Measurements from ENCODE around the gene ADGRD2. TPM values are rescaled to one million over a fixed set of nuclear protein-coding genes. Genes with fewer than 3 reads are reported as not detected.

Gene ADGRD2
- total and polyA plus RNA-seq, 7 experiments from 2014 or later: not detected

DNA sequence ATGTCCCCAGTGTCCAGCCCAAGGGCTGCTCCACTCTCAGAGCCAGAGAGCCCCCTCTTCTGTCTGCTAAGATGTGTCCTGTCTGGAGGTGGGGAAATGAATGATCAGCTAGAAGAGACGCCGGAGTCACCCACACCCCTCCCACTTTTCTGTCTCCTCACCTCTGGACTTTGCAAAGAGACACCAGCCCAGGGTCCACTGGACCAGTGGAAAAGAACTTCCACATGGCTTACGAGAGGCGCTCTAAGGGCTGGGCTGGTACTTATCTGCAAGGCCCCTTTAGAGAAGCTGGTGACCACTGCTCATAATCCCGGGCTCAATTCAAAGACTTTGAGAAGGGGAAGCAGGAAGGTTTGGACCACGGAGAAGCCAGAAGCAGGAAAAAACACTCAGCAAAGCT, 47.8 kb downstream of the ADGRD2 start:
- no peak overlapping the region for H3K4me3 ChIP-seq (ENCODE audit: low read length)
- Mint-ChIP-seq H3K36me3 (no peaks in the 10 kb centered on the region), H3K27me3 (peaks cover 0 to 20% (median 8%) of the 10 kb centered on the region in 5 donors), H3K4me3 (peak overlapping the region in 1 of 10 donors; percentile 68), H3K27ac (peak overlapping the region in 2 of 9 donors; percentile 38 to 48), H3K9me3 (peaks cover 0 to 2% (median 0%) of the 10 kb centered on the region in 11 donors), H3K4me1 (peaks cover 4 to 34% (median 30%) of the 10 kb centered on the region in 7 donors)
- POLR2A ChIA-PET: no interaction called here
- DNase-seq (no peak), ATAC-seq (no peak)
- CTCF ChIA-PET: no interaction called here
- H3K36me3 ChIP-seq (ENCODE audit: control insufficient read depth in 2 of 3, insufficient read depth in 3 of 3, low read length in 3 of 3): no peaks in the 10 kb centered on the region
- H3K9me3 ChIP-seq (ENCODE audit: control insufficient read depth in 2 of 3, low read length in 3 of 3): no peaks in the 10 kb centered on the region
- no peak overlapping the region for H3K27ac ChIP-seq (ENCODE audit: low read depth, low read length)
- intact Hi-C loops (cut with micrococcal nuclease): no loop called here
- H3K27me3 ChIP-seq (ENCODE audit: control insufficient read depth in 2 of 2, insufficient read depth in 2 of 2, low read length in 2 of 2): no peaks in the 10 kb centered on the region
- H3K4me1 ChIP-seq (ENCODE audit: control insufficient read depth in 2 of 2, insufficient read depth in 2 of 2, low read length in 2 of 2): peaks cover 0 to 17% of the 10 kb centered on the region in 2 donors

DNA sequence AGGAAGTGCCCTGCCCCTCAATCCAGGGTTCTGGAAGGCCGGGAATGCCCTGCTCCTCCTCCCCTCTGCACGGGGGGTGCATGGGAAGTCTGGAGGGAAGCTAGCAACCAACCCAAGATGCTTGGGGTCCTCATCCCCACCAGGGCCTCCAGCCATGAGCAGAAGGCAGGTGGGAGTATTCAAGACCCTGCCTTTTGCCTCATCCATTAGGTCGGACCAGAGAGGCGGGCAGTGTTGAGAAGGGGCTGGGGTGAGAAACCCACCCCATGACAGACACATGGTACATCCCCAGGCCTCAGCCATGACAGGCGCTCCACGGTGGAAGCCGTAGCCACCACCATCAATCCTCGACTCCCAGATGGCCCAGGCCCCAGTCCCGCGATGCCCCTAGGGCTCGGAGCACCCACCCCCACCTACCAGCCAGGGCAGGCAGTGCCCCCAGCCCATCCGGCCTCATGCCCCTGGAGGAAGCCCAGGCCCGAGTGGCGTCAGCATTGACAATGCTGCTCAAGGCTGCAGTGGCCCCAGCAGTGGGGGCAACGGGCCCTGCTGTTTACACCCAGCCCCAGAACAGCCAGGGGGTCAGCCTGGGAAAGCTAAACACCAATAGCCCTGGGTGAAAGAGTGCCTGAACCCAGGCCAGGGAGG, 48.4 kb downstream of the ADGRD2 start:
- H3K4me1 ChIP-seq (ENCODE audit: control insufficient read depth in 2 of 2, insufficient read depth in 2 of 2, low read length in 2 of 2): peaks cover 0 to 17% of the 10 kb centered on the region in 2 donors
- peaks cover 0 to 2% (median 0%) of the 10 kb centered on the region in 11 donors for H3K9me3 Mint-ChIP-seq
- no peaks in the 10 kb centered on the region for H3K36me3 ChIP-seq (ENCODE audit: control insufficient read depth in 2 of 3, insufficient read depth in 3 of 3, low read length in 3 of 3)
- H3K27ac Mint-ChIP-seq: no peak overlapping the region
- ChIA-PET CTCF (no interaction called here), POLR2A (no interaction called here)
- H3K4me1 Mint-ChIP-seq: peaks cover 5 to 35% (median 31%) of the 10 kb centered on the region in 7 donors
- ATAC-seq (no peak), DNase-seq (no peak)
- no peaks in the 10 kb centered on the region for H3K27me3 ChIP-seq (ENCODE audit: control insufficient read depth in 2 of 2, insufficient read depth in 2 of 2, low read length in 2 of 2)
- intact Hi-C loops (cut with micrococcal nuclease): no loop called here
- peaks cover under 1 to 22% (median 9%) of the 10 kb centered on the region in 5 donors for H3K27me3 Mint-ChIP-seq
- no peaks in the 10 kb centered on the region for H3K36me3 Mint-ChIP-seq
- H3K4me3 ChIP-seq (ENCODE audit: low read length): no peak overlapping the region
- H3K9me3 ChIP-seq (ENCODE audit: control insufficient read depth in 2 of 3, low read length in 3 of 3): no peaks in the 10 kb centered on the region
- H3K27ac ChIP-seq (ENCODE audit: low read depth, low read length): no peak overlapping the region
- no peak overlapping the region for H3K4me3 Mint-ChIP-seq

DNA sequence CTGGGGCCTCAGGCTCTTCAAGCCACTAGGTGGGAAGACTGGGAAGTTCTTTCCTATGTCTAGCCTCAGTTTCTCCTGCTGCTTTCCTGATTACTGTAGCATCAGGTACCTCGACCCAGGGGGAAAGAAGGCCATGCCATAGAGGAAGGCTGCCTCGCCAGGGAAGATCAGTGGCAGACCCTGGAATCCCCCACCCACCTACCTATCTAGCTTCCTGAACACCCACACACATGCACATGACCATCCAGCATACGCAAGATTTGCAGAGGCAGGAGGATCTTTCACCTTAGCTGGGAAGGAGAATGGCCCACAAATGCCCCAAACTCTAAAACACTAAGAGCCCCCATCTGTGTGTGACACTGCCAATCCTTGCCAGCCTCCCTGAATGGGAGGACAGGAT, 49.0 kb downstream of the ADGRD2 start:
- Histone ChIP-seq H3K27ac (ENCODE audit: low read depth, low read length) (no peak overlapping the region), H3K27me3 (ENCODE audit: control insufficient read depth in 2 of 2, insufficient read depth in 2 of 2, low read length in 2 of 2) (peaks cover 0 to 5% of the 10 kb centered on the region in 2 donors), H3K4me1 (ENCODE audit: control insufficient read depth in 2 of 2, insufficient read depth in 2 of 2, low read length in 2 of 2) (peaks cover 0 to 17% of the 10 kb centered on the region in 2 donors), H3K36me3 (ENCODE audit: control insufficient read depth in 2 of 3, insufficient read depth in 3 of 3, low read length in 3 of 3) (no peaks in the 10 kb centered on the region), H3K9me3 (ENCODE audit: control insufficient read depth in 2 of 3, low read length in 3 of 3) (no peaks in the 10 kb centered on the region), H3K4me3 (ENCODE audit: low read length) (no peak overlapping the region)
- H3K27ac Mint-ChIP-seq: no peak overlapping the region
- ATAC-seq (no peak), DNase-seq (no peak)
- H3K36me3 Mint-ChIP-seq: peaks cover 0 to 5% (median 0%) of the 10 kb centered on the region in 5 donors
- intact Hi-C loops (cut with micrococcal nuclease): no loop called here
- H3K9me3 Mint-ChIP-seq: peaks cover 0 to 4% (median 0%) of the 10 kb centered on the region in 11 donors
- peaks cover 7 to 27% (median 15%) of the 10 kb centered on the region in 5 donors for H3K27me3 Mint-ChIP-seq
- ChIA-PET POLR2A (no interaction called here), CTCF (no interaction called here)
- H3K4me1 Mint-ChIP-seq: peaks cover 10 to 39% (median 35%) of the 10 kb centered on the region in 7 donors
- H3K4me3 Mint-ChIP-seq: no peak overlapping the region

DNA sequence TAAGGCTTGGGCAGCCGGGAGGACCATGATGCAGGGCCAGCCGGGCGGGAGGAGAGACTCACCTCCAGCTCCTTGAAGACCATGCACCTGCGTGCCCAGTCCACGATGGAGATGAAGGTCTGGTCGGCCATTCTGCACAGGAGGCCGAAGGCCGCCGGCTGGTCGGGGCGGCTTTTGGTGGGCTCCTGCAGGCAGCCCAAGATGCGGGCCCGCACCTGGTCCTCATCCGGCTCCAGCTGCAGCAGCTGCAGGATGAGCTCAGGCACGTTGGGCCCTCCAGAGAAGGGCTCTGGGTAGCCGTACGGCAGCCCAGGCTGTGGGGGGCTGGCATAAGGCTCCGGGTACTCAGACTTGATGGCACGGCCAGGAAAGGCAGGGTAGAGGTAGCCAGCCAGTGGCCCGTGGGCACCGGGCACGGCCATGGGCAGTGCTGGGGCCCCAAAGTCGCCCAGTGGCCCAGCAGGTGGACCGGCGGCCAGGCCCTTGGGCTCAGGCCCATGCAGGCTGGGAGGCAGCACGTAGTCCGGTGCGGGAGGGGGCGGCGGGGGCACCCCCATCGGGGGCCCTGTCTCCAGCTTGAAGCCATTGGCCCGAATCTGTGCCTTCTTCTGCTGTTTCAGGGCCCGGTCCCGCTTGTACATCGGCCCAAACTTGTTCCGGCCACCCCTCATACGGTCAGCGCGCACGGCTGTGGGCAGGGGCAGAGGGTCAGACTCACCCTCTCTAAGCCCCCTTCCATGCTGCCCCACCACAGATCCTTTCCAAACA, 50.0 kb downstream of the ADGRD2 start:
- Mint-ChIP-seq H3K4me1 (peaks cover 10 to 39% (median 31%) of the 10 kb centered on the region in 7 donors), H3K27me3 (peaks cover 9 to 29% (median 17%) of the 10 kb centered on the region in 5 donors), H3K27ac (no peak overlapping the region), H3K36me3 (peaks cover 0 to 5% (median 0%) of the 10 kb centered on the region in 5 donors), H3K4me3 (no peak overlapping the region), H3K9me3 (peaks cover 0 to 4% (median 0%) of the 10 kb centered on the region in 11 donors)
- ChIA-PET POLR2A (no interaction called here), CTCF (no interaction called here)
- H3K36me3 ChIP-seq (ENCODE audit: control insufficient read depth in 2 of 3, insufficient read depth in 3 of 3, low read length in 3 of 3): no peaks in the 10 kb centered on the region
- no peak for DNase-seq
- H3K27ac ChIP-seq (ENCODE audit: low read depth, low read length): no peak overlapping the region
- peaks cover 0 to 7% of the 10 kb centered on the region in 2 donors for H3K27me3 ChIP-seq (ENCODE audit: control insufficient read depth in 2 of 2, insufficient read depth in 2 of 2, low read length in 2 of 2)
- no peaks in the 10 kb centered on the region for H3K9me3 ChIP-seq (ENCODE audit: control insufficient read depth in 2 of 3, low read length in 3 of 3)
- H3K4me1 ChIP-seq (ENCODE audit: control insufficient read depth in 2 of 2, insufficient read depth in 2 of 2, low read length in 2 of 2): peaks cover 0 to 16% of the 10 kb centered on the region in 2 donors
- intact Hi-C loops (cut with micrococcal nuclease): no loop called here
- no peak overlapping the region for H3K4me3 ChIP-seq (ENCODE audit: low read length)
- ATAC-seq: no peak

DNA sequence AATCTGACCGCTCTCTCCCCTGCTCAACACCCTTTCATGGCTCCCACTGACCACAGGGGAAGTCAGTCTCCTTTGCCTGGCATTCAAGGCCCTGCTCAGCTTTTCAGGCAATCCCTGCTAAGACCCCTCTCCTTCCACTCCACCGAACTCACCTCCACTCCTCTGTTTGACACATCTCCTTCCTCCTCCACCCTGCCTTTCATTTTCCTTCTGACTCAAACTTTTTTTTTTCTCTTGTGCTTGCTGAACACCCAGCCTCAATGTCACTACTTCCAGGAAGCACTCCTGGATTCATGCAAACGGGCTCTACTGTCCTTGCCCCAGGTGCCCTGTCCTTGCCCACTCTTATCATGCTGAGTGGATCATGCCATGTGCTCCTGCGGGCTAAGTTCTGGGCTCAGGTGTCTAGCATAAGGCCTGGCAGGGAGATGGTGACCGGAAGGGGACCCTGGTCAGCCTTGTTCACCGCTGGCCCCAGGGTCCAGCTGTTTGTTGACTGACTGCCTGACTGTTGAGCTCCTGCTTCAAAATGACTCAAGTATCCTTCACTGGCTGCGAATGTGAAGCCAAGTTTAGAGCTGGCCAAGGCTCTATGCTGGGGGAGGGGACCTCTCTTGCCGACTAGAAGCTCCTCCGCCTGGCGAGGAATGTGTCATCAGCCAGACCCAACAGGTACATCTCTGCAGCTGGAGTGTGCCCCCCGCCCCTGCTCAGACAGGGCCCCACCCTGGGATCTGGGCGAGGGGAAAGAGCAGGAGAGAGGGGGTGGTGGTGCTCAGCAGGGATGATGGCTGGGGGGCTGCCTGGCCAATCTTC, 50.8 kb downstream of the ADGRD2 start:
- Mint-ChIP-seq H3K27me3 (peaks cover 12 to 34% (median 23%) of the 10 kb centered on the region in 5 donors), H3K4me3 (no peak overlapping the region), H3K9me3 (peaks cover 0 to 4% (median 0%) of the 10 kb centered on the region in 11 donors), H3K27ac (no peak overlapping the region), H3K4me1 (peaks cover 7 to 35% (median 24%) of the 10 kb centered on the region in 7 donors), H3K36me3 (peaks cover 0 to 5% (median 0%) of the 10 kb centered on the region in 5 donors)
- no peak for ATAC-seq
- Histone ChIP-seq H3K4me3 (ENCODE audit: low read length) (no peak overlapping the region), H3K9me3 (ENCODE audit: control insufficient read depth in 2 of 3, low read length in 3 of 3) (no peaks in the 10 kb centered on the region), H3K27ac (ENCODE audit: low read depth, low read length) (no peak overlapping the region), H3K27me3 (ENCODE audit: control insufficient read depth in 2 of 2, insufficient read depth in 2 of 2, low read length in 2 of 2) (peaks cover 0 to 9% of the 10 kb centered on the region in 2 donors), H3K4me1 (ENCODE audit: control insufficient read depth in 2 of 2, insufficient read depth in 2 of 2, low read length in 2 of 2) (peaks cover 0 to 8% of the 10 kb centered on the region in 2 donors), H3K36me3 (ENCODE audit: control insufficient read depth in 2 of 3, insufficient read depth in 3 of 3, low read length in 3 of 3) (no peaks in the 10 kb centered on the region)
- POLR2A ChIA-PET: no interaction called here
- DNase-seq: no peak
- CTCF ChIA-PET: no interaction called here
- intact Hi-C loops (cut with micrococcal nuclease): no loop called here

DNA sequence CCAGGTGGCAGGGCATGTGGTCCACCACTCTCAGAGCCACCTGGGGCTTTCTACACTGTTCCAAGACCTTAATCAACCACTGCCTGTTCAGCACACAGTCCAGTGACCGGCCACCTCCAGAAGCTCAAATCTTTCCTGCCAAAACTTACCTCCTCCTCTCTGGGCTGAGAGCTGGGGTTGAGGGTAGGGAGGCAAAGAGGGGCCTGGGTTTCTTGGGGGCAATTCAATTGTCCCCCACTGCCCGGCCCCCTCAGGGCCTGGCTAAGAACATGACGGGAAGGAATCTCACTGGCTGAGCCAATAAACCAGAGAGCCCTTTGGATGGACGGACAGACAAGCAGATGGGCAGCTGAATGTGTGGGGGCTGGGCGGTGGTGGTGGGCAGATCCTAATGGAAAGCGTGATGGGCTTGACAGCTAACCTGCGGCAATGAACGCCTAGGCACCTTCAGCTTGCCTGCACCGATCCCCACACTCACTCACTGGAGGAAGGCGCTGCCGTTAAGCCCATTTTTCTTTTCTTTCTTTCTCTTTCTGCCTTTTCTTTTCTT, 51.6 kb downstream of the ADGRD2 start:
- no peak for ATAC-seq
- peaks cover 0 to 4% (median 0%) of the 10 kb centered on the region in 11 donors for H3K9me3 Mint-ChIP-seq
- Histone ChIP-seq H3K36me3 (ENCODE audit: control insufficient read depth in 2 of 3, insufficient read depth in 3 of 3, low read length in 3 of 3) (no peaks in the 10 kb centered on the region), H3K27me3 (ENCODE audit: control insufficient read depth in 2 of 2, insufficient read depth in 2 of 2, low read length in 2 of 2) (peaks cover 0 to 9% of the 10 kb centered on the region in 2 donors), H3K4me1 (ENCODE audit: control insufficient read depth in 2 of 2, insufficient read depth in 2 of 2, low read length in 2 of 2) (no peaks in the 10 kb centered on the region), H3K4me3 (ENCODE audit: low read length) (no peak overlapping the region), H3K9me3 (ENCODE audit: control insufficient read depth in 2 of 3, low read length in 3 of 3) (no peaks in the 10 kb centered on the region), H3K27ac (ENCODE audit: low read depth, low read length) (no peak overlapping the region)
- no peak overlapping the region for H3K27ac Mint-ChIP-seq
- intact Hi-C loops (cut with micrococcal nuclease): no loop called here
- H3K27me3 Mint-ChIP-seq: peaks cover 12 to 40% (median 25%) of the 10 kb centered on the region in 5 donors
- POLR2A ChIA-PET: no interaction called here
- peak overlapping the region in 2 of 10 donors; percentile 1 to 21 for H3K4me3 Mint-ChIP-seq
- peaks cover 0 to 5% (median 0%) of the 10 kb centered on the region in 5 donors for H3K36me3 Mint-ChIP-seq
- CTCF ChIA-PET: no interaction called here
- H3K4me1 Mint-ChIP-seq: peaks cover 6 to 26% (median 15%) of the 10 kb centered on the region in 7 donors
- DNase-seq: no peak

Data from naive thymus-derived CD4-positive, alpha-beta T cell (primary cell).